Measurements from ENCODE around the gene AFAP1L2. TPM values are rescaled to one million over a fixed set of nuclear protein-coding genes. Genes with fewer than 3 reads are reported as not detected.

The AFAP1L2 gene
- polyA plus RNA-seq, 1 experiment: 0.22 TPM

DNA sequence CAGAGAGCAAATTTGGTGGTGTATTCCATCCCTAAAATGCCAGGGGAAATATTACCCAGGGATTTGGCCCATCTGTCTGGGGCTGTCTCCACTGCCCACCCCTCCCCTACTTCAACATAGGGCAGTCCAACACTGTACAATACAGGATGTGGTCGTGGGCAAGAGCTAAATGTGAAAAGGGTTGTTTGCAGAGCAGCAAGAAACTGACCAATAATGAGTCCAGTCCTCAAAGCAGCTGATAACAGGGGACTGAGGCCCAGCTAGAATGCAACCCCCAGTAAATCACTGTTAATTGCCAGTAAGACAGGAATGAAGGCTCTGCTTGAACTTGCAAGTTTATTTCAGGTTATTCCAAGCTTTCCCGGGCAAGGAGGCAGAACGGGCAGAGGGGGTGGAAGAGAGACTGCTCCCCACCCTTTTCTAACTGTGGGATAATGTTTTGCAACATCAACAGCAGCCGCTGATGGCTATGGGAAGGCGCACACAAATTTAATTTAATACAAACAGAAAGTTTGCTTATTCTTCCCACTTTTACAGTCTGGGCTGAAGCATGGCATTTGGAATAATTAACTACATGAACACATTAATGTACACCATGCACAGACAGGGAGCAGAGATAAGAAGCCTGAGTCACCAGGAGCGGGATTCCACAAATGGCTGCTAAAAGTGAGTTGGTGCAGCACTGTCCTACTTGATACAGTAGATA is 36.8 kb downstream of the AFAP1L2 start:
- TF ChIP-seq, protein P1, sequence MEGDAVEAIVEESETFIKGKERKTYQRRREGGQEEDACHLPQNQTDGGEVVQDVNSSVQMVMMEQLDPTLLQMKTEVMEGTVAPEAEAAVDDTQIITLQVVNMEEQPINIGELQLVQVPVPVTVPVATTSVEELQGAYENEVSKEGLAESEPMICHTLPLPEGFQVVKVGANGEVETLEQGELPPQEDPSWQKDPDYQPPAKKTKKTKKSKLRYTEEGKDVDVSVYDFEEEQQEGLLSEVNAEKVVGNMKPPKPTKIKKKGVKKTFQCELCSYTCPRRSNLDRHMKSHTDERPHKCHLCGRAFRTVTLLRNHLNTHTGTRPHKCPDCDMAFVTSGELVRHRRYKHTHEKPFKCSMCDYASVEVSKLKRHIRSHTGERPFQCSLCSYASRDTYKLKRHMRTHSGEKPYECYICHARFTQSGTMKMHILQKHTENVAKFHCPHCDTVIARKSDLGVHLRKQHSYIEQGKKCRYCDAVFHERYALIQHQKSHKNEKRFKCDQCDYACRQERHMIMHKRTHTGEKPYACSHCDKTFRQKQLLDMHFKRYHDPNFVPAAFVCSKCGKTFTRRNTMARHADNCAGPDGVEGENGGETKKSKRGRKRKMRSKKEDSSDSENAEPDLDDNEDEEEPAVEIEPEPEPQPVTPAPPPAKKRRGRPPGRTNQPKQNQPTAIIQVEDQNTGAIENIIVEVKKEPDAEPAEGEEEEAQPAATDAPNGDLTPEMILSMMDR (IDR thresholded peaks at IDR 0.05; ENCODE audit: insufficient read depth, low read depth, low read length): no peak
- ChIA-PET POLR2A (no interaction called here), CTCF (interaction anchor here (1.1 kb wide), 1 partner anchor 14 kb away, joined by 3 read pairs; no protein-coding TSS in a partner anchor)
- no peak for DNase-seq (ENCODE audit: low read depth)
- Histone ChIP-seq H3K4me3 (ENCODE audit: low read depth, low read length) (no peak overlapping the region), H3K36me3 (ENCODE audit: control insufficient read depth, insufficient read depth, low read length) (no peaks in the 10 kb centered on the region), H3K27me3 (ENCODE audit: control insufficient read depth, insufficient read depth, low read length) (no peaks in the 10 kb centered on the region)

GRCh38 chr10:114364726-114365125 is 39.6 kb downstream of the AFAP1L2 start:
- H3K36me3 ChIP-seq (ENCODE audit: control insufficient read depth, insufficient read depth, low read length): no peaks in the 10 kb centered on the region
- POLR2A ChIA-PET: no interaction called here
- no peak for DNase-seq (ENCODE audit: low read depth)
- CTCF ChIA-PET: no interaction called here
- TF ChIP-seq, protein P1 (IDR thresholded peaks at IDR 0.05; ENCODE audit: insufficient read depth, low read depth, low read length): no peak
- peaks cover 2% of the 10 kb centered on the region; the same call in 1 of the 2 replicates for H3K27me3 ChIP-seq (ENCODE audit: control insufficient read depth, insufficient read depth, low read length)
- H3K4me3 ChIP-seq (ENCODE audit: low read depth, low read length): no peak overlapping the region

DNA sequence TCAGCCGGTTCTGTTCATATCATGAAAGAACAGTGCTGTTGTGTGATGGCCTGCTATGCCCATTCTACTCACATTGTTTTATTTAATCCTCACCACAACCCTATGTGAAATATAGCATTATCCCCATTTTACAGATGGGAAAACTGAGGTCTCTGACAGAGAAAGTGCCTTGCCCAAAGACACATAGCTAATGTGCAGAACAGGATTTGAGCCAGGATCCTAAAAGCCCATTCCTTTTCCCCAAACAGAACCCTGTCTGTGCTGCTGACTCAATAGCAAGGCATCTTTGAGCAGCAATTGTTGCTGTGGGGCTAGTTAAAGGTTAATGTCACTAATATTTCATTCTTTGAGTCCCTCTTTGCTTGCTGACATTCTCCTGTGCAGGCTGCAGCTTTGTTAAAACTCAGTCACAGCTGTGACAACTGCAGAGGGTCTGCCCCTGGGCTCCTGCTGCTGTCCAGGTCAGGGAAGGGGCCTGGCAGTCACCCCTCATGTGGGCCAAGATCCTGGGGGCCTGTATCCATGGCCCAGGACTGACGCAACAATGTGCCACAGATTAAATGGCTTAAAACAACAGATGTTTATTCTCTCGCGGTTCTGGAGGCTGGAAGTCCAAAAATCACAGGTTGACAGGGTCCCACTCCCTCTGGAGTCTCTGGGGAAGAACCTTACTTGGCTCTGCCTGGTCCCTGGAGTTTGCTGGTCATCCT is 40.4 kb downstream of the AFAP1L2 start:
- H3K36me3 ChIP-seq (ENCODE audit: control insufficient read depth, insufficient read depth, low read length): no peaks in the 10 kb centered on the region
- peaks cover 2% of the 10 kb centered on the region; the same call in 1 of the 2 replicates for H3K27me3 ChIP-seq (ENCODE audit: control insufficient read depth, insufficient read depth, low read length)
- no peak overlapping the region for H3K4me3 ChIP-seq (ENCODE audit: low read depth, low read length)
- CTCF ChIA-PET: no interaction called here
- no peak for DNase-seq (ENCODE audit: low read depth)
- POLR2A ChIA-PET: no interaction called here
- TF ChIP-seq, protein P1 (IDR thresholded peaks at IDR 0.05; ENCODE audit: insufficient read depth, low read depth, low read length): no peak

- ChIA-PET CTCF (no interaction called here), POLR2A (no interaction called here)
- Histone ChIP-seq H3K36me3 (ENCODE audit: control insufficient read depth, insufficient read depth, low read length) (no peaks in the 10 kb centered on the region), H3K4me3 (ENCODE audit: low read depth, low read length) (no peak overlapping the region), H3K27me3 (ENCODE audit: control insufficient read depth, insufficient read depth, low read length) (peaks cover 2% of the 10 kb centered on the region; the same call in 1 of the 2 replicates)
- DNase-seq (ENCODE audit: low read depth): no peak
- TF ChIP-seq, protein P1 (IDR thresholded peaks at IDR 0.05; ENCODE audit: insufficient read depth, low read depth, low read length): no peak
Observed at GRCh38 chr10:114362826-114363355, 41.4 kb downstream of the AFAP1L2 start.

GRCh38 chr10:114359953-114360345 is 44.4 kb downstream of the AFAP1L2 start:
- no peak overlapping the region for H3K4me3 ChIP-seq (ENCODE audit: low read depth, low read length)
- peaks cover 2% of the 10 kb centered on the region; the same call in 1 of the 2 replicates for H3K27me3 ChIP-seq (ENCODE audit: control insufficient read depth, insufficient read depth, low read length)
- CTCF ChIA-PET: interaction anchor here (0.9 kb wide), 1 partner anchor 11 kb away, joined by 4 read pairs; no protein-coding TSS in a partner anchor
- H3K36me3 ChIP-seq (ENCODE audit: control insufficient read depth, insufficient read depth, low read length): no peaks in the 10 kb centered on the region
- POLR2A ChIA-PET: no interaction called here
- TF ChIP-seq, protein P1 (IDR thresholded peaks at IDR 0.05; ENCODE audit: insufficient read depth, low read depth, low read length): no peak
- no peak for DNase-seq (ENCODE audit: low read depth)

All from BJ (cell line).